GM23248 (cell line): ENCODE results near the gene MAPK8. TPM values are rescaled to one million over a fixed set of nuclear protein-coding genes. Genes with fewer than 3 reads are reported as not detected.

ENCODE experiments used
- DNase-seq: peaks from one replicate; pipeline ENCODE4 v3.0.0-alpha.2; 2015
- H2AFZ ChIP-seq: fragments of 200-600 bp; sonication (generic); 2 replicates; pipeline ENCODE4 v1.6.1; 2016; ENCODE audit warnings: antibody characterized with exemption
- H3F3A ChIP-seq: fragments of 200-600 bp; sonication (generic); 2 replicates; pipeline ENCODE4 v1.6.1; 2016; ENCODE audit warnings: mild to moderate bottlenecking, antibody characterized with exemption, mixed run types; ENCODE audit not compliant: insufficient read depth
- H3K27ac ChIP-seq: fragments of 200-600 bp; sonication (generic); 2 replicates; pipeline ENCODE4 v1.5.1; 2016; ENCODE audit warnings: mild to moderate bottlenecking
- H3K27me3 ChIP-seq: fragments of 200-600 bp; sonication (generic); replicated peaks from 2 replicates; pipeline ENCODE4 v1.6.1; 2016; ENCODE audit warnings: mild to moderate bottlenecking; ENCODE audit not compliant: insufficient read depth
- H3K36me3 ChIP-seq: fragments of 200-600 bp; sonication (generic); 2 replicates; pipeline ENCODE4 v1.6.1; 2016; ENCODE audit warnings: low read depth, mild to moderate bottlenecking
- H3K4me1 ChIP-seq: fragments of 200-600 bp; sonication (generic); 2 replicates; pipeline ENCODE4 v1.6.1; 2016; ENCODE audit warnings: mild to moderate bottlenecking; ENCODE audit not compliant: insufficient read depth
- H3K4me2 ChIP-seq: fragments of 200-600 bp; sonication (generic); one replicate; pipeline ENCODE4 v1.6.1; 2016; ENCODE audit warnings: mild to moderate bottlenecking; ENCODE audit not compliant: unreplicated experiment
- H3K4me3 ChIP-seq: fragments of 200-600 bp; sonication (generic); 2 replicates; pipeline ENCODE4 v1.5.1; 2016; ENCODE audit warnings: mild to moderate bottlenecking
- H3K79me2 ChIP-seq: fragments of 200-600 bp; sonication (generic); 2 replicates; pipeline ENCODE4 v1.6.1; 2016; ENCODE audit warnings: mild to moderate bottlenecking; ENCODE audit not compliant: insufficient read depth
- H3K9ac ChIP-seq: fragments of 200-600 bp; sonication (generic); 2 replicates; pipeline ENCODE4 v1.6.1; 2016; ENCODE audit warnings: mild to moderate bottlenecking
- H3K9me2 ChIP-seq: fragments of 200-600 bp; sonication (generic); 2 replicates; pipeline ENCODE4 v1.6.1; 2016; ENCODE audit warnings: mixed run types, mild to moderate bottlenecking, moderate library complexity; ENCODE audit not compliant: insufficient read depth
- H3K9me3 ChIP-seq: fragments of 200-600 bp; sonication (generic); one replicate; pipeline ENCODE4 v1.6.1; 2017; ENCODE audit warnings: low read depth
- H4K20me1 ChIP-seq: fragments of 200-600 bp; sonication (generic); 2 replicates; pipeline ENCODE4 v1.6.0; 2016; ENCODE audit not compliant: insufficient read depth
- EZH2 ChIP-seq: fragments of 200-600 bp; sonication (generic); IDR thresholded peaks from 2 replicates; pipeline ENCODE4 v1.6.1; 2018; ENCODE audit warnings: antibody characterized with exemption, mild to moderate bottlenecking; ENCODE audit not compliant: insufficient read depth, poor library complexity, severe bottlenecking
- EZH2phosphoT487 ChIP-seq: fragments of 200-600 bp; sonication (generic); IDR thresholded peaks from 2 replicates; pipeline ENCODE4 v1.6.1; 2018; ENCODE audit warnings: antibody characterized with exemption, moderate library complexity, mild to moderate bottlenecking, low read depth; ENCODE audit not compliant: insufficient read depth
- WGBS, 2 experiments: methylation state at CpG; one replicate each; pipeline ENCODE4 v1.1.6; 2015 to 2017; ENCODE audit warnings: low lambda C conversion rate in 2 of 2, low coverage in 1 of 2; ENCODE audit errors: missing lambda C conversion rate in 2 of 2; 5-methylcytosine and 5-hydroxymethylcytosine counted together
- in situ Hi-C: fragments of 300-500 bp; cut with MboI; formaldehyde crosslinking; loops from 2 replicates; pipeline ENCODE4 v1.15.0; 2020
- polyA plus RNA-seq: library from polyadenylated mRNA; unstranded; fragments of >200 nt; fragmentation: Nextera tagmentation; extraction: Ambion mirVana; gene quantifications from 2 replicates; pipeline ENCODE4 v1.2.1, GENCODE V29; 2016
- total RNA-seq: library from RNA; depleted of rRNA; stranded (reverse); fragments of >200 nt; shearing (Covaris generic); gene quantifications from 2 replicates; pipeline ENCODE4 v1.2.3, GENCODE V29; 2014

Gene MAPK8
- total and polyA plus RNA-seq, 2 experiments from 2014 or later, result 44.4 to 78.7 TPM

- Histone ChIP-seq H4K20me1 (no peaks in the 10 kb centered on the region), H3K9ac (no peak overlapping the region), H2AFZ (no peak overlapping the region), H3F3A (peaks cover 3% of the 10 kb centered on the region; the same call in 1 of the 2 replicates), H3K79me2 (peaks cover 8% of the 10 kb centered on the region; the same call in 1 of the 2 replicates), H3K4me2 (no peak overlapping the region), H3K4me1 (peaks cover 31% of the 10 kb centered on the region), H3K9me2 (no peaks in the 10 kb centered on the region), H3K4me3 (no peak overlapping the region), H3K27ac (no peak overlapping the region), H3K36me3 (peaks cover 24% of the 10 kb centered on the region), H3K9me3 (no peaks in the 10 kb centered on the region), H3K27me3 (no peaks in the 10 kb centered on the region)
- in situ Hi-C loops, result no loop called here
- 98 to 99% methylated on average over 3 of the region's 3 CpGs for WGBS, 2 experiments
- no peak for TF ChIP-seq EZH2
- no peak for TF ChIP-seq EZH2phosphoT487
- no peak for DNase-seq
These were observed 105.6 kb downstream of the MAPK8 start for GRCh38 chr10:48412081-48412480.

GRCh38 chr10:48412933-48413332 is 106.5 kb downstream of the MAPK8 start:
- Histone ChIP-seq H3K4me2 (no peak overlapping the region), H3K4me1 (peaks cover 29% of the 10 kb centered on the region), H3K27ac (no peak overlapping the region), H3K9me3 (no peaks in the 10 kb centered on the region), H2AFZ (no peak overlapping the region), H3K4me3 (no peak overlapping the region), H3K79me2 (peaks cover 3% of the 10 kb centered on the region; the same call in 1 of the 2 replicates), H4K20me1 (no peaks in the 10 kb centered on the region), H3K9me2 (no peaks in the 10 kb centered on the region), H3F3A (no peaks in the 10 kb centered on the region), H3K9ac (no peak overlapping the region), H3K27me3 (no peaks in the 10 kb centered on the region), H3K36me3 (peaks cover 24% of the 10 kb centered on the region)
- in situ Hi-C loops, result no loop called here
- no peak for DNase-seq
- 98 to 99% methylated on average over 4 of the region's 4 CpGs for WGBS, 2 experiments
- no peak for TF ChIP-seq EZH2
- no peak for TF ChIP-seq EZH2phosphoT487

GRCh38 chr10:48414160-48414559 is 107.7 kb downstream of the MAPK8 start:
- H3K9me2 ChIP-seq, result no peaks in the 10 kb centered on the region
- H2AFZ ChIP-seq, result no peak overlapping the region
- in situ Hi-C loops, result no loop called here
- H3K4me2 ChIP-seq, result no peak overlapping the region
- no peak overlapping the region for H3K4me3 ChIP-seq
- H3K9ac ChIP-seq, result no peak overlapping the region
- peaks cover 24% of the 10 kb centered on the region for H3K36me3 ChIP-seq
- WGBS, 2 experiments, result 96 to 100% methylated on average over 1 of the region's 1 CpG
- H3K27ac ChIP-seq, result no peak overlapping the region
- peaks cover 29% of the 10 kb centered on the region for H3K4me1 ChIP-seq
- no peaks in the 10 kb centered on the region for H3K79me2 ChIP-seq
- no peaks in the 10 kb centered on the region for H3F3A ChIP-seq
- no peaks in the 10 kb centered on the region for H3K9me3 ChIP-seq
- TF ChIP-seq EZH2phosphoT487 (no peak), EZH2 (no peak)
- DNase-seq, result no peak
- H4K20me1 ChIP-seq, result no peaks in the 10 kb centered on the region
- H3K27me3 ChIP-seq, result no peaks in the 10 kb centered on the region

- Histone ChIP-seq H3K4me1 (peaks cover 29% of the 10 kb centered on the region), H4K20me1 (no peaks in the 10 kb centered on the region), H3K9ac (no peak overlapping the region), H3K36me3 (peaks cover 23% of the 10 kb centered on the region), H3K27me3 (no peaks in the 10 kb centered on the region), H3K4me2 (no peak overlapping the region), H3K79me2 (no peaks in the 10 kb centered on the region), H3K4me3 (no peak overlapping the region), H3K9me3 (no peaks in the 10 kb centered on the region), H3K27ac (no peak overlapping the region), H3F3A (no peaks in the 10 kb centered on the region), H3K9me2 (no peaks in the 10 kb centered on the region), H2AFZ (no peak overlapping the region)
- in situ Hi-C loops, result no loop called here
- DNase-seq, result peak; percentile 65
- TF ChIP-seq EZH2phosphoT487, result no peak
- TF ChIP-seq EZH2, result no peak
- 42 to 44% methylated on average over 1 of the region's 1 CpG for WGBS, 2 experiments
These were observed 108.3 kb downstream of the MAPK8 start for GRCh38 chr10:48414778-48415177.
